DND-41 (cell line): ENCODE results near the gene LAS1L.
A peak's percentile ranks its signal among the peaks of the same experiment; 100 is the strongest.

ENCODE experiments used
- ATAC-seq: fragments of 200-7000 bp; cut with Tn5 transposase; 3 replicates; pipeline ENCODE4 v1.9.1; 2021; ENCODE audit warnings: low read depth; ENCODE audit not compliant: insufficient read depth
- DNase-seq: peaks from one replicate; pipeline ENCODE4 v3.0.0-alpha.2; 2020
- H2AFZ ChIP-seq: 2 replicates; pipeline ENCODE4 v1.6.0; 2012; ENCODE audit warnings: low read depth, low read length
- H3K27ac ChIP-seq: 2 replicates; pipeline ENCODE4 v1.5.1; 2012; ENCODE audit warnings: low read length, inconsistent platforms
- H3K27me3 ChIP-seq: fragments of 200-600 bp; sonication (generic); 2 replicates; pipeline ENCODE4 v1.6.0; 2012; ENCODE audit warnings: low read length, mild to moderate bottlenecking, inconsistent platforms; ENCODE audit not compliant: insufficient read depth, poor library complexity
- H3K36me3 ChIP-seq: 2 replicates; pipeline ENCODE4 v1.5.1; 2012; ENCODE audit warnings: low read length, inconsistent platforms; ENCODE audit not compliant: insufficient read depth
- H3K4me1 ChIP-seq: 2 replicates; pipeline ENCODE4 v1.5.1; 2012; ENCODE audit warnings: mild to moderate bottlenecking, low read length; ENCODE audit not compliant: insufficient read depth
- H3K4me2 ChIP-seq: 2 replicates; pipeline ENCODE4 v1.6.0; 2012; ENCODE audit warnings: mild to moderate bottlenecking, moderate library complexity, low read length, inconsistent platforms; ENCODE audit not compliant: insufficient read depth
- H3K4me3 ChIP-seq, 2 experiments: fragments of 200-600 bp in 1 of 2; shearing (Covaris generic) in 1 of 2; 2 replicates each; pipeline ENCODE4 v1.5.1; 2012 to 2016; ENCODE audit warnings: inconsistent platforms in 2 of 2, low read length in 2 of 2, mild to moderate bottlenecking in 2 of 2, low read depth in 1 of 2, moderate library complexity in 1 of 2
- H3K79me2 ChIP-seq: 2 replicates; pipeline ENCODE4 v1.6.0; 2012; ENCODE audit warnings: low read length, inconsistent platforms; ENCODE audit not compliant: insufficient read depth
- H3K9ac ChIP-seq: 2 replicates; pipeline ENCODE4 v1.6.0; 2012; ENCODE audit warnings: low read depth, mild to moderate bottlenecking, inconsistent platforms, low read length, moderate library complexity
- H3K9me3 ChIP-seq: 2 replicates; pipeline ENCODE4 v1.5.1; 2012; ENCODE audit warnings: low read length, moderate library complexity, mild to moderate bottlenecking, inconsistent platforms; ENCODE audit not compliant: insufficient read depth, severe bottlenecking
- H4K20me1 ChIP-seq: 2 replicates; pipeline ENCODE4 v1.6.0; 2012; ENCODE audit warnings: low read length; ENCODE audit not compliant: insufficient read depth
- CTCF ChIP-seq: IDR thresholded peaks from 2 replicates; pipeline ENCODE4 v1.5.1; 2012; ENCODE audit warnings: borderline replicate concordance, low read length, moderate library complexity, mild to moderate bottlenecking; ENCODE audit not compliant: poor library complexity, severe bottlenecking; ENCODE audit errors: extremely low read depth
- EZH2 ChIP-seq: IDR thresholded peaks from 3 replicates; pipeline ENCODE4 v1.6.1; 2012; ENCODE audit warnings: borderline replicate concordance, low read depth, mild to moderate bottlenecking, moderate library complexity, low read length, inconsistent platforms; ENCODE audit not compliant: severe bottlenecking

The LAS1L gene

GRCh38 chrX:65528705-65529340 is 5.8 kb downstream of the LAS1L start:
- peak overlapping the region; percentile 53; the same call in 1 of the 2 replicates for H3K27ac ChIP-seq
- H3K79me2 ChIP-seq: peaks cover 27% of the 10 kb centered on the region
- peak; percentile 52 for DNase-seq
- ATAC-seq: peak; percentile 72
- no peaks in the 10 kb centered on the region for H3K9me3 ChIP-seq
- H3K9ac ChIP-seq: no peak overlapping the region
- TF ChIP-seq CTCF: peak; percentile 95
- no peak for TF ChIP-seq EZH2
- no peak overlapping the region for H3K4me3 ChIP-seq
- peaks cover 83% of the 10 kb centered on the region for H3K36me3 ChIP-seq
- peaks cover 21% of the 10 kb centered on the region for H3K4me1 ChIP-seq
- H3K27me3 ChIP-seq: no peaks in the 10 kb centered on the region
- no peak overlapping the region for H3K4me2 ChIP-seq
- no peak overlapping the region for H2AFZ ChIP-seq
- H4K20me1 ChIP-seq: peaks cover 28% of the 10 kb centered on the region

DNA sequence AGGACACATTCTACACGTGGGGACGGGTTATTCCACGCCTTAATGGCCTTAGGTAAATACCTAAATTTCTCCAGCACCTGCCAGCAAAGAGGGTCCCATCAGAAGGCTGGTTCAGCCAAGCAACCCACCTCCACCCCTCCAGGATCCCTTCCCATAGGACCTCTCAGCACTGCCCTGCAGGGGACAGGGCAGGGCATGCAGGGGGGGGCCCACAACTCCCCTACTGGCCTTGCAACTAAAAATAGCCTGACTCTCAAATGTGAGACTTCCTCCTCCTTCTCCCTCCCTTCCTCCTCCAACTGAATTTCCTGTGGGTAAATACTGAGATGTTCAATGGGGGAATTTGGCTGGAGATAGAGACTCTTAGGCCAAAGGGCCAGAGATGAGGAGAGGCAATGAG is 6.3 kb downstream of the LAS1L start:
- ATAC-seq (no peak), DNase-seq (no peak)
- Histone ChIP-seq H3K9me3 (no peaks in the 10 kb centered on the region), H4K20me1 (peaks cover 23% of the 10 kb centered on the region), H3K27ac (peak overlapping the region; percentile 53; the same call in 1 of the 2 replicates), H2AFZ (no peak overlapping the region), H3K27me3 (no peaks in the 10 kb centered on the region), H3K4me2 (no peak overlapping the region), H3K4me3 (no peak overlapping the region), H3K4me1 (peaks cover 15% of the 10 kb centered on the region), H3K9ac (no peak overlapping the region), H3K79me2 (peaks cover 22% of the 10 kb centered on the region), H3K36me3 (peaks cover 89% of the 10 kb centered on the region)
- TF ChIP-seq EZH2 (no peak), CTCF (no peak)

DNA sequence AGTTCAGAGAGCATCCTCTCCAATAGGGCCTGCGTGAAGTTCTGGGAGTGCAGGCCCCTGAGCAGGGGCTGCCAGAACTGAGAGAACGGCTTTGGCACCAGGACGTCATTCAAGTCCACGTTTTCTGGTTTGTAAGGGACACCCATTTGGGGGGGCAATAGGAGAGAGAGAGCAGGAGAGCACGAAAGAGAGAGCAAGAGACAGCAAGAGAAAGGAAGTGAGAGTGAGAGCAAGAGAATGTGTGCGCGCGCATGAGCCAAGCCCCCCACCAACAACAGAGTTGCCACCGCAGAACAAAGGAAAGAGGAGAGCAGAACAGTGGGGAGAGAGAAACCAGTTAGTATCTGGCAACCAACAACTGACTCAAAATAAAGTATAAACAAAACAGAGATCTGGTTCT is 10.4 kb downstream of the LAS1L start:
- Histone ChIP-seq H3K4me3 (no peak overlapping the region), H3K27me3 (no peaks in the 10 kb centered on the region), H3K36me3 (peaks cover 92% of the 10 kb centered on the region), H2AFZ (no peak overlapping the region), H3K9me3 (no peaks in the 10 kb centered on the region), H4K20me1 (peaks cover 8% of the 10 kb centered on the region; the same call in 1 of the 2 replicates), H3K79me2 (peaks cover 6% of the 10 kb centered on the region; the same call in 1 of the 2 replicates), H3K27ac (no peak overlapping the region), H3K4me1 (no peaks in the 10 kb centered on the region), H3K9ac (no peak overlapping the region), H3K4me2 (no peak overlapping the region)
- TF ChIP-seq EZH2 (no peak), CTCF (no peak)
- ATAC-seq (no peak), DNase-seq (no peak)
